Panc1 (cell line): ENCODE results near the gene RFT1.

Source experiments
- CTCF ChIP-seq: fragments of 450-650 bp; IDR thresholded peaks from 2 replicates; pipeline ENCODE4 v1.5.1; 2017; ENCODE audit warnings: mild to moderate bottlenecking
- POLR2AphosphoS5 ChIP-seq: IDR thresholded peaks from 2 replicates; pipeline ENCODE4 v1.6.1; 2012; ENCODE audit warnings: mild to moderate bottlenecking, low read depth, low read length, moderate library complexity

DNA sequence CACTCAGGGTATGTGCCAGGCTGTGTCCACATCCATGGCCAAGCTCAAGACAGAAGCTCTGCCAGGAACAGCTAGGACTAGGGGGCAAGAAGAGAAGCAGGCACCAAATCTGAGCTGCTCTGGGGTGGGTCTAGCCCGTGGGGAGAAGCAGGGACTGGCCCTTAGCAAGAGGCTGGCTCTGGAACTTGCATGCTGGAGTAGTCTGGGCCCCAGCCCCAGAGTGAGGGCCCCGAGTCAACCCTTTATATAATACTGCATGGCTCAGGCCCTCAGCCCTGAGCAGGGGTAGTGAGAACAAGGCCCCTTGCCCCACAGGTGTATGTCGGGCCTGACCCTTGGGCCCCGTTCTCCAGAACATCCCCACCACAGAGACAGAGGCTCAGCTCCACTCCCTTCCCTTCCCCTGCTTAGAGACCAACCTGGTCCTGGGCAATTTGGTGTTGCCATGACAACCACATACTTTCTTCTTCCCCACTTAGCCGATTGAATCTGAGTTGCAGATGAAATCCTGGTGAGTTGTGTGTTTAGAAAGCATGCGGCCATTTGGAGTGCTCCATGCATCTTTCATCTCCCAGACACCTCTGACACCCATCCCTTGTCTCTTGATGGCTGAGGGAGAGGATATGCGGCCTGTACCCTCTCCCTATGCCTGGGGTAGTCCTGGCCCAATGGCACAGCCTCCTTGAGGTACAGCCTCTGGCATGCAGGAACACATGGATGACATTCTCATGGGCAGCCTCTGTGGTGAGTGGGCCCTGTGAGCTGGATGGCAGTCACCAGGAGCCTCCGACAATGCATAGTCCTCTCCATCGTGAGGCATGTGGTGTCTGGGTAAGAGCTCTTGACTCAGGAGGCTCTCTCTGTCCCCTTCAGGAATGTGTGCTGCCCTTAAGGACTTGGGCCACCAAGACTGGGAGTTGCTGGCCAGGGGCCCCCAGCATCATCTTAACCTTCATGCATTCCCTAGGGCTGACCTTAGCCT, 55.2 kb downstream of the RFT1 start:
- TF ChIP-seq CTCF (no peak), POLR2AphosphoS5 (no peak)
